Suprapubic skin (tissue), 4 donors: Measurements from ENCODE around the gene CDK15. TPM values are rescaled to one million over a fixed set of nuclear protein-coding genes. Genes with fewer than 3 reads are reported as not detected.
"Not testable (repeated sequence)": the region's sequence is repeated elsewhere in the genome, so short reads cannot be mapped to it uniquely, and the experiment has no call there.

Source experiments
- DNase-seq, 2 donors: peaks; one replicate each; pipeline ENCODE4 v3.0.0-alpha.2; 2019; ENCODE audit warnings: low spot score in 2 of 2
- H3K27ac ChIP-seq: fragments of 200-600 bp; sonication (generic); one replicate; pipeline ENCODE4 v1.5.1; 2019
- H3K27me3 ChIP-seq: fragments of 200-600 bp; sonication (generic); one replicate; pipeline ENCODE4 v1.5.1; 2019
- H3K36me3 ChIP-seq: fragments of 200-600 bp; sonication (generic); one replicate; pipeline ENCODE4 v1.5.1; 2019
- H3K4me1 ChIP-seq: fragments of 200-600 bp; sonication (generic); one replicate; pipeline ENCODE4 v1.5.1; 2019
- H3K4me3 ChIP-seq: fragments of 200-600 bp; sonication (generic); one replicate; pipeline ENCODE4 v1.5.1; 2019; ENCODE audit warnings: mild to moderate bottlenecking
- H3K9me3 ChIP-seq: fragments of 200-600 bp; sonication (generic); one replicate; pipeline ENCODE4 v1.5.1; 2019
- CTCF ChIP-seq, 2 donors: fragments of 200-600 bp in 1 of 2; fragments of 450-650 bp in 1 of 2; sonication (generic) in 1 of 2; IDR thresholded peaks; one replicate each; pipeline ENCODE4 v1.5.1; 2016 to 2019; ENCODE audit warnings: antibody characterized with exemption in 2 of 2, mild to moderate bottlenecking in 1 of 2, moderate library complexity in 1 of 2
- EP300 ChIP-seq: sonication (generic); formaldehyde crosslinking; IDR thresholded peaks from one replicate; pipeline ENCODE4 v1.6.1; 2017; ENCODE audit warnings: antibody characterized with exemption
- POLR2A ChIP-seq, 2 donors: fragments of 450-650 bp; IDR thresholded peaks; one replicate each; pipeline ENCODE4 v1.6.1; 2017; ENCODE audit warnings: antibody characterized with exemption in 2 of 2, mild to moderate bottlenecking in 2 of 2, moderate library complexity in 2 of 2
- POLR2AphosphoS5 ChIP-seq, 3 donors: sonication (generic); formaldehyde crosslinking; IDR thresholded peaks; one replicate each; pipeline ENCODE4 v1.6.1; 2017; ENCODE audit warnings: antibody characterized with exemption in 3 of 3
- WGBS: methylation state at CpG from one replicate; pipeline ENCODE4 v1.1.5; 2018; 5-methylcytosine and 5-hydroxymethylcytosine counted together
- total RNA-seq, 4 donors: library from RNA; depleted of rRNA; stranded (reverse); fragments of >200 nt; gene quantifications; one replicate each; pipeline ENCODE4 v1.1.0, GENCODE V29; 2016

The CDK15 gene
- total RNA-seq, 4 donors from 2014 or later = 0.13 to 0.97 (median 0.66) TPM

GRCh38 chr2:201795607-201796477, 10.5 kb upstream of the CDK15 start:
- Histone ChIP-seq H3K4me3 (no peak overlapping the region), H3K9me3 (no peaks in the 10 kb centered on the region), H3K27me3 (no peaks in the 10 kb centered on the region), H3K27ac (no peak overlapping the region), H3K36me3 (no peaks in the 10 kb centered on the region), H3K4me1 (no peaks in the 10 kb centered on the region)
- no peak for TF ChIP-seq POLR2A (IDR thresholded peaks at IDR 0.05)
- peak in 1 of 2 donors; percentile 59 for TF ChIP-seq CTCF (IDR thresholded peaks at IDR 0.05)
- DNase-seq = no peak
- WGBS = 23% methylated on average over 5 of the region's 5 CpGs

GRCh38 chr2:201796478-201796865, 9.9 kb upstream of the CDK15 start:
- H3K36me3 ChIP-seq = no peaks in the 10 kb centered on the region
- H3K27me3 ChIP-seq = no peaks in the 10 kb centered on the region
- no peak overlapping the region for H3K4me3 ChIP-seq
- DNase-seq = no peak
- TF ChIP-seq EP300 = no peak
- no peak for TF ChIP-seq POLR2AphosphoS5 (IDR thresholded peaks at IDR 0.05)
- no peak for TF ChIP-seq CTCF (IDR thresholded peaks at IDR 0.05)
- no peak for TF ChIP-seq POLR2A (IDR thresholded peaks at IDR 0.05)
- no peak overlapping the region for H3K27ac ChIP-seq
- H3K9me3 ChIP-seq = no peaks in the 10 kb centered on the region
- no peaks in the 10 kb centered on the region for H3K4me1 ChIP-seq

- no peaks in the 10 kb centered on the region for H3K9me3 ChIP-seq
- H3K4me3 ChIP-seq = no peak overlapping the region
- TF ChIP-seq POLR2AphosphoS5 (IDR thresholded peaks at IDR 0.05) (no peak), POLR2A (IDR thresholded peaks at IDR 0.05) (no peak), EP300 (no peak), CTCF (IDR thresholded peaks at IDR 0.05) (no peak)
- H3K27ac ChIP-seq = no peak overlapping the region
- H3K27me3 ChIP-seq = no peaks in the 10 kb centered on the region
- DNase-seq = no peak
- 65% methylated on average over 5 of the region's 5 CpGs for WGBS
- no peaks in the 10 kb centered on the region for H3K36me3 ChIP-seq
- no peaks in the 10 kb centered on the region for H3K4me1 ChIP-seq
These were observed 9.0 kb upstream of the CDK15 start for GRCh38 chr2:201797175-201797840.

- H3K27ac ChIP-seq = no peak overlapping the region
- H3K4me3 ChIP-seq = no peak overlapping the region
These were observed 8.0 kb upstream of the CDK15 start for GRCh38 chr2:201798252-201798913.

GRCh38 chr2:201798914-201799285, 7.4 kb upstream of the CDK15 start:
- not testable (repeated sequence) for H3K4me1 ChIP-seq, H3K36me3 ChIP-seq, DNase-seq, H3K4me3 ChIP-seq, H3K9me3 ChIP-seq, H3K27ac ChIP-seq, H3K27me3 ChIP-seq
- WGBS = 79% methylated on average over 2 of the region's 2 CpGs

More at GRCh38 chr2:201798252-201798913, 8.0 kb upstream of the CDK15 start:
- no peak for DNase-seq
- no peaks in the 10 kb centered on the region for H3K27me3 ChIP-seq
- no peaks in the 10 kb centered on the region for H3K9me3 ChIP-seq
- TF ChIP-seq POLR2AphosphoS5 (IDR thresholded peaks at IDR 0.05) = no peak
- TF ChIP-seq CTCF (IDR thresholded peaks at IDR 0.05) = no peak
- no peak for TF ChIP-seq POLR2A (IDR thresholded peaks at IDR 0.05)
- TF ChIP-seq EP300 = no peak
- H3K36me3 ChIP-seq = no peaks in the 10 kb centered on the region
- H3K4me1 ChIP-seq = no peaks in the 10 kb centered on the region
- WGBS = 69% methylated on average over 7 of the region's 7 CpGs
